Mesenchymal stem cell (in vitro differentiated cells and primary cell): ENCODE results near the gene MAP1A.

ENCODE experiments used
- DNase-seq: peaks from one replicate; pipeline ENCODE4 v3.0.0-alpha.2; 2013
- H2AFZ ChIP-seq: one replicate; pipeline ENCODE4 v1.6.1; 2013; ENCODE audit warnings: low read depth, mild to moderate bottlenecking, control low read depth, inconsistent platforms, low read length, moderate library complexity
- H2AK5ac ChIP-seq: 2 replicates; pipeline ENCODE4 v1.6.1; 2013; ENCODE audit warnings: low read length, moderate library complexity, mild to moderate bottlenecking, inconsistent platforms; ENCODE audit not compliant: severe bottlenecking
- H2BK120ac ChIP-seq: one replicate; pipeline ENCODE4 v1.6.1; 2013; ENCODE audit warnings: low read depth, mild to moderate bottlenecking, inconsistent platforms, low read length, moderate library complexity
- H2BK12ac ChIP-seq, 2 experiments: one replicate each; pipeline ENCODE4 v1.6.1; 2013; ENCODE audit warnings: inconsistent platforms in 2 of 2, low read length in 2 of 2, mild to moderate bottlenecking in 2 of 2, moderate library complexity in 2 of 2, control low read depth in 1 of 2
- H2BK15ac ChIP-seq: one replicate; pipeline ENCODE4 v1.6.1; 2013; ENCODE audit warnings: mild to moderate bottlenecking, low read depth, inconsistent platforms; ENCODE audit not compliant: poor library complexity, severe bottlenecking
- H2BK5ac ChIP-seq: 2 replicates; pipeline ENCODE4 v1.6.1; 2013; ENCODE audit warnings: low read depth, mild to moderate bottlenecking, low read length, control low read depth, inconsistent platforms; ENCODE audit not compliant: poor library complexity, severe bottlenecking
- H3K14ac ChIP-seq, 2 experiments: one replicate each; pipeline ENCODE4 v1.6.1; 2013; ENCODE audit warnings: inconsistent platforms in 2 of 2, low read length in 2 of 2, control low read depth in 1 of 2, mild to moderate bottlenecking in 1 of 2, moderate library complexity in 1 of 2
- H3K18ac ChIP-seq, 2 experiments: one replicate each; pipeline ENCODE4 v1.6.1; 2013; ENCODE audit warnings: inconsistent platforms in 2 of 2, low read length in 2 of 2, control low read depth in 1 of 2, low read depth in 1 of 2, mild to moderate bottlenecking in 1 of 2
- H3K23ac ChIP-seq, 2 experiments: one replicate each; pipeline ENCODE4 v1.6.1; 2013; ENCODE audit warnings: inconsistent platforms in 2 of 2, low read length in 2 of 2, mild to moderate bottlenecking in 2 of 2, moderate library complexity in 2 of 2, control low read depth in 1 of 2
- H3K27ac ChIP-seq: 2 replicates; pipeline ENCODE4 v1.5.1; 2013; ENCODE audit warnings: mild to moderate bottlenecking, moderate library complexity, low read length, control low read depth, inconsistent platforms; ENCODE audit not compliant: poor library complexity, severe bottlenecking
- H3K27me3 ChIP-seq, 2 experiments: 2 replicates each; pipeline versions ENCODE4 v1.6.1 to v1.7.0; 2013; ENCODE audit warnings: low read length in 2 of 2, mild to moderate bottlenecking in 2 of 2, moderate library complexity in 2 of 2, control low read depth in 1 of 2, inconsistent platforms in 1 of 2; ENCODE audit not compliant: control insufficient read depth in 1 of 2, insufficient read depth in 1 of 2
- H3K36me3 ChIP-seq, 2 experiments: 2 replicates each; pipeline versions ENCODE4 v1.6.1 to v1.7.0; 2013; ENCODE audit warnings: low read length in 2 of 2, control low read depth in 1 of 2, inconsistent platforms in 1 of 2, low read depth in 1 of 2, mild to moderate bottlenecking in 1 of 2; ENCODE audit not compliant: insufficient read depth in 2 of 2, control insufficient read depth in 1 of 2
- H3K4ac ChIP-seq, 2 experiments: one replicate each; pipeline ENCODE4 v1.6.1; 2013; ENCODE audit warnings: inconsistent platforms in 2 of 2, low read length in 2 of 2, mild to moderate bottlenecking in 2 of 2, moderate library complexity in 2 of 2, control low read depth in 1 of 2, low read depth in 1 of 2
- H3K4me1 ChIP-seq: 2 replicates; pipeline ENCODE4 v1.6.1; 2013; ENCODE audit warnings: low read depth, low read length, control low read depth; ENCODE audit not compliant: control insufficient read depth, insufficient read depth
- H3K4me2 ChIP-seq: 2 replicates; pipeline ENCODE4 v1.6.1; 2013; ENCODE audit warnings: low read length, mild to moderate bottlenecking, inconsistent platforms; ENCODE audit not compliant: poor library complexity, severe bottlenecking
- H3K4me3 ChIP-seq, 2 experiments: 2 replicates each; pipeline versions ENCODE4 v1.5.1 to v1.7.0; 2013; ENCODE audit warnings: low read length in 2 of 2, mild to moderate bottlenecking in 2 of 2, control low read depth in 1 of 2, low read depth in 1 of 2; ENCODE audit not compliant: insufficient read depth in 1 of 2
- H3K79me1 ChIP-seq: replicated peaks from 2 replicates; pipeline ENCODE4 v1.6.1; 2013; ENCODE audit warnings: mild to moderate bottlenecking, control low read depth, low read length, inconsistent platforms; ENCODE audit not compliant: poor library complexity, severe bottlenecking
- H3K9ac ChIP-seq: 2 replicates; pipeline ENCODE4 v1.7.0; 2013; ENCODE audit warnings: mild to moderate bottlenecking, low read length, moderate library complexity
- H3K9me3 ChIP-seq: 2 replicates; pipeline ENCODE4 v1.7.0; 2013; ENCODE audit warnings: mild to moderate bottlenecking, low read length; ENCODE audit not compliant: control insufficient read depth
- H4K8ac ChIP-seq: one replicate; pipeline ENCODE4 v1.6.1; 2013; ENCODE audit warnings: inconsistent platforms, mild to moderate bottlenecking, low read length, moderate library complexity
- H4K91ac ChIP-seq: one replicate; pipeline ENCODE4 v1.6.1; 2013; ENCODE audit warnings: mild to moderate bottlenecking, low read length, inconsistent platforms
- WGBS: methylation state at CpG from one replicate; pipeline ENCODE4 v1.1.7; 2013; ENCODE audit warnings: mixed read lengths; 5-methylcytosine and 5-hydroxymethylcytosine counted together

Gene MAP1A

GRCh38 chr15:43547539-43547938, 30.1 kb downstream of the MAP1A start:
- H3K27me3 ChIP-seq, result no peaks in the 10 kb centered on the region
- H3K4me1 ChIP-seq, result no peaks in the 10 kb centered on the region
- H3K4me2 ChIP-seq, result no peak overlapping the region
- H2AFZ ChIP-seq, result no peak overlapping the region
- H2BK120ac ChIP-seq, result no peak overlapping the region
- no peak for DNase-seq
- no peak overlapping the region for H2BK12ac ChIP-seq
- no peak overlapping the region for H4K91ac ChIP-seq
- H3K9me3 ChIP-seq, result peaks cover 4% of the 10 kb centered on the region
- H3K27ac ChIP-seq, result no peak overlapping the region
- H2BK15ac ChIP-seq, result no peak overlapping the region
- H3K14ac ChIP-seq, result no peak overlapping the region
- H4K8ac ChIP-seq, result no peak overlapping the region
- H3K36me3 ChIP-seq, result no peaks in the 10 kb centered on the region
- H3K4me3 ChIP-seq, result no peak overlapping the region
- H3K9ac ChIP-seq, result no peak overlapping the region
- H3K18ac ChIP-seq, result no peak overlapping the region
- no peaks in the 10 kb centered on the region for H3K79me1 ChIP-seq
- H2AK5ac ChIP-seq, result no peak overlapping the region
- no peak overlapping the region for H3K4ac ChIP-seq
- no peak overlapping the region for H3K23ac ChIP-seq
- no peak overlapping the region for H2BK5ac ChIP-seq
- WGBS, result 100% methylated on average over 1 of the region's 2 CpGs

GRCh38 chr15:43550527-43551363, 33.3 kb downstream of the MAP1A start:
- no peak overlapping the region for H2BK15ac ChIP-seq
- DNase-seq, result no peak
- no peaks in the 10 kb centered on the region for H3K27me3 ChIP-seq
- H3K36me3 ChIP-seq, result no peaks in the 10 kb centered on the region
- no peak overlapping the region for H3K4me2 ChIP-seq
- H3K23ac ChIP-seq, result no peak overlapping the region
- peaks cover 4% of the 10 kb centered on the region for H3K9me3 ChIP-seq
- no peaks in the 10 kb centered on the region for H3K79me1 ChIP-seq
- no peak overlapping the region for H2AK5ac ChIP-seq
- H4K8ac ChIP-seq, result no peak overlapping the region
- H3K9ac ChIP-seq, result peak overlapping the region; percentile 74
- 92% methylated on average over 10 of the region's 10 CpGs for WGBS
- no peak overlapping the region for H2BK5ac ChIP-seq
- H2BK12ac ChIP-seq, result no peak overlapping the region
- H2AFZ ChIP-seq, result no peak overlapping the region
- H3K18ac ChIP-seq, result no peak overlapping the region
- no peak overlapping the region for H3K14ac ChIP-seq
- H3K4me3 ChIP-seq, result peak overlapping the region in 1 of 2 experiments; percentile 38
- no peak overlapping the region for H3K4ac ChIP-seq
- H3K27ac ChIP-seq, result no peak overlapping the region
- H4K91ac ChIP-seq, result no peak overlapping the region
- no peaks in the 10 kb centered on the region for H3K4me1 ChIP-seq
- H2BK120ac ChIP-seq, result no peak overlapping the region

GRCh38 chr15:43552256-43552655, 34.8 kb downstream of the MAP1A start:
- H2BK12ac ChIP-seq, result no peak overlapping the region
- H2BK5ac ChIP-seq, result no peak overlapping the region
- no peak overlapping the region for H2AFZ ChIP-seq
- no peaks in the 10 kb centered on the region for H3K79me1 ChIP-seq
- WGBS, result 98% methylated on average over 4 of the region's 4 CpGs
- no peak overlapping the region for H3K27ac ChIP-seq
- H3K4ac ChIP-seq, result no peak overlapping the region
- no peak overlapping the region for H3K4me2 ChIP-seq
- no peaks in the 10 kb centered on the region for H3K27me3 ChIP-seq
- no peak overlapping the region for H4K91ac ChIP-seq
- peaks cover 4% of the 10 kb centered on the region for H3K9me3 ChIP-seq
- no peak overlapping the region for H4K8ac ChIP-seq
- H3K9ac ChIP-seq, result no peak overlapping the region
- no peak overlapping the region for H2BK120ac ChIP-seq
- no peak for DNase-seq
- no peaks in the 10 kb centered on the region for H3K4me1 ChIP-seq
- H3K4me3 ChIP-seq, result no peak overlapping the region
- no peak overlapping the region for H3K18ac ChIP-seq
- H2BK15ac ChIP-seq, result no peak overlapping the region
- H2AK5ac ChIP-seq, result no peak overlapping the region
- no peak overlapping the region for H3K14ac ChIP-seq
- H3K36me3 ChIP-seq, result peaks cover 0 to 3% of the 10 kb centered on the region in 2 experiments
- no peak overlapping the region for H3K23ac ChIP-seq

GRCh38 chr15:43552986-43553385, 35.6 kb downstream of the MAP1A start:
- H3K79me1 ChIP-seq, result no peaks in the 10 kb centered on the region
- no peak overlapping the region for H3K18ac ChIP-seq
- H2BK12ac ChIP-seq, result no peak overlapping the region
- H2BK120ac ChIP-seq, result no peak overlapping the region
- H3K14ac ChIP-seq, result no peak overlapping the region
- no peak overlapping the region for H3K4ac ChIP-seq
- H2AK5ac ChIP-seq, result no peak overlapping the region
- no peak overlapping the region for H2BK15ac ChIP-seq
- WGBS, result no CpG with 5 or more reads among the region's 2 CpGs
- no peak overlapping the region for H3K9ac ChIP-seq
- H3K23ac ChIP-seq, result no peak overlapping the region
- H3K9me3 ChIP-seq, result no peaks in the 10 kb centered on the region
- no peak overlapping the region for H4K8ac ChIP-seq
- no peak for DNase-seq
- peaks cover 0 to 3% of the 10 kb centered on the region in 2 experiments for H3K36me3 ChIP-seq
- no peak overlapping the region for H3K4me3 ChIP-seq
- no peak overlapping the region for H3K27ac ChIP-seq
- no peak overlapping the region for H4K91ac ChIP-seq
- H3K27me3 ChIP-seq, result no peaks in the 10 kb centered on the region
- no peak overlapping the region for H3K4me2 ChIP-seq
- no peak overlapping the region for H2AFZ ChIP-seq
- H2BK5ac ChIP-seq, result no peak overlapping the region
- H3K4me1 ChIP-seq, result no peaks in the 10 kb centered on the region
